AG04450 (cell line): ENCODE measurements around the gene SLC51B. TPM values are rescaled to one million over a fixed set of nuclear protein-coding genes. Genes with fewer than 3 reads are reported as not detected.

Experiments
- CTCF ChIA-PET: fragments of 300-600, 350-600 bp; formaldehyde crosslinking; extraction: SDS; loops from one replicate; lab custom pipeline; 2022; ENCODE audit warnings: antibody characterized with exemption, inconsistent platforms; lab: Charles Lee
- POLR2A ChIA-PET: fragments of 350-600 bp; formaldehyde crosslinking; extraction: SDS; loops from one replicate; lab custom pipeline; 2021; ENCODE audit warnings: antibody characterized with exemption, inconsistent platforms; lab: Yijun Ruan, JAX
- DNase-seq: peaks from one replicate; pipeline ENCODE4 v3.0.0-alpha.2; 2011; ENCODE audit warnings: low read depth, low spot score
- H3K27ac ChIP-seq: one replicate; pipeline ENCODE4 v1.5.1; 2012; ENCODE audit warnings: low read depth, low read length, control low read depth
- H3K27me3 ChIP-seq: one replicate; pipeline ENCODE4 v1.6.0; 2012; ENCODE audit warnings: low read length; ENCODE audit not compliant: control insufficient read depth, insufficient read depth
- H3K4me3 ChIP-seq: 2 replicates; pipeline ENCODE4 v1.5.1; 2011; ENCODE audit warnings: mild to moderate bottlenecking, low read depth, low read length, control low read depth
- H3K9me3 ChIP-seq: 2 replicates; pipeline ENCODE4 v1.5.1; 2012; ENCODE audit warnings: low read length; ENCODE audit not compliant: control insufficient read depth, insufficient read depth
- polyA plus RNA-seq: library from polyadenylated mRNA; depleted of rRNA; stranded (reverse); fragments of >200 nt; gene quantifications from 2 replicates; pipeline ENCODE4 v1.2.3, GENCODE V29; 2011
- TF ChIP-seq, protein P1 (sequence below): IDR thresholded peaks from 2 replicates; pipeline ENCODE4 v1.5.1; 2011; ENCODE audit warnings: low read depth, low read length, control low read depth, inconsistent platforms

The SLC51B gene
- polyA plus RNA-seq, 1 experiment = 0.61 TPM

GRCh38 chr15:65083262-65083701 is 38.1 kb downstream of the SLC51B start:
- peak; percentile 44 for DNase-seq
- peaks cover 29% of the 10 kb centered on the region for H3K27me3 ChIP-seq
- CTCF ChIA-PET = interaction anchor here (0.6 to 6.6 kb wide), 11 partner anchors 9 to 143 kb away, joined by 3 to 83 read pairs (median 6); partner anchors contain the start of gene RASL12
- no peak overlapping the region for H3K27ac ChIP-seq
- H3K4me3 ChIP-seq = no peak overlapping the region
- no peaks in the 10 kb centered on the region for H3K9me3 ChIP-seq
- TF ChIP-seq, protein P1, sequence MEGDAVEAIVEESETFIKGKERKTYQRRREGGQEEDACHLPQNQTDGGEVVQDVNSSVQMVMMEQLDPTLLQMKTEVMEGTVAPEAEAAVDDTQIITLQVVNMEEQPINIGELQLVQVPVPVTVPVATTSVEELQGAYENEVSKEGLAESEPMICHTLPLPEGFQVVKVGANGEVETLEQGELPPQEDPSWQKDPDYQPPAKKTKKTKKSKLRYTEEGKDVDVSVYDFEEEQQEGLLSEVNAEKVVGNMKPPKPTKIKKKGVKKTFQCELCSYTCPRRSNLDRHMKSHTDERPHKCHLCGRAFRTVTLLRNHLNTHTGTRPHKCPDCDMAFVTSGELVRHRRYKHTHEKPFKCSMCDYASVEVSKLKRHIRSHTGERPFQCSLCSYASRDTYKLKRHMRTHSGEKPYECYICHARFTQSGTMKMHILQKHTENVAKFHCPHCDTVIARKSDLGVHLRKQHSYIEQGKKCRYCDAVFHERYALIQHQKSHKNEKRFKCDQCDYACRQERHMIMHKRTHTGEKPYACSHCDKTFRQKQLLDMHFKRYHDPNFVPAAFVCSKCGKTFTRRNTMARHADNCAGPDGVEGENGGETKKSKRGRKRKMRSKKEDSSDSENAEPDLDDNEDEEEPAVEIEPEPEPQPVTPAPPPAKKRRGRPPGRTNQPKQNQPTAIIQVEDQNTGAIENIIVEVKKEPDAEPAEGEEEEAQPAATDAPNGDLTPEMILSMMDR = peak; percentile 71
- POLR2A ChIA-PET = interaction anchor here (0.5 to 2.9 kb wide), 6 partner anchors 14 to 157 kb away, joined by 3 to 32 read pairs (median 5); no protein-coding TSS in a partner anchor

GRCh38 chr15:65084500-65085206 is 39.5 kb downstream of the SLC51B start:
- Histone ChIP-seq H3K9me3 (no peaks in the 10 kb centered on the region), H3K27me3 (peaks cover 19% of the 10 kb centered on the region), H3K4me3 (no peak overlapping the region), H3K27ac (no peak overlapping the region)
- no peak for DNase-seq
- TF ChIP-seq, protein P1 = no peak
- CTCF ChIA-PET = interaction anchor here (1.7 to 6.6 kb wide), 5 partner anchors 17 to 51 kb away, joined by 4 to 83 read pairs (median 39); partner anchors contain the start of gene RASL12
- POLR2A ChIA-PET = interaction anchor here (1.4 to 2.9 kb wide), 3 partner anchors 15 to 51 kb away, joined by 3 to 32 read pairs (median 4); no protein-coding TSS in a partner anchor

- TF ChIP-seq, protein P1 = no peak
- ChIA-PET CTCF (interaction anchor here (2.7 to 6.6 kb wide), 4 partner anchors 17 to 51 kb away, joined by 11 to 83 read pairs (median 42); no protein-coding TSS in a partner anchor), POLR2A (interaction anchor here (2.9 kb wide), 1 partner anchor 16 kb away, joined by 32 read pairs; no protein-coding TSS in a partner anchor)
- Histone ChIP-seq H3K27ac (no peak overlapping the region), H3K9me3 (no peaks in the 10 kb centered on the region), H3K27me3 (peaks cover 18% of the 10 kb centered on the region), H3K4me3 (no peak overlapping the region)
- DNase-seq = no peak
These were observed 40.1 kb downstream of the SLC51B start for GRCh38 chr15:65085207-65085753.

- ChIA-PET CTCF (interaction anchor here (0.9 to 6.6 kb wide), 6 partner anchors 9 to 53 kb away, joined by 3 to 45 read pairs (median 9); no protein-coding TSS in a partner anchor), POLR2A (no interaction called here)
- no peak overlapping the region for H3K27ac ChIP-seq
- H3K4me3 ChIP-seq = no peak overlapping the region
- H3K9me3 ChIP-seq = no peaks in the 10 kb centered on the region
- no peak for DNase-seq
- TF ChIP-seq, protein P1 = peak; percentile 55
- peaks cover 18% of the 10 kb centered on the region for H3K27me3 ChIP-seq
These were observed 40.9 kb downstream of the SLC51B start for GRCh38 chr15:65085990-65086679.
